Transverse colon (tissue), 4 donors: Measurements from ENCODE around the gene ATP6V1B1. TPM values are rescaled to one million over a fixed set of nuclear protein-coding genes. Genes with fewer than 3 reads are reported as not detected.

Experiments used
- DNase-seq: peaks from one replicate; pipeline ENCODE4 v3.0.0-alpha.2; 2019
- H3K27ac ChIP-seq, 4 donors: fragments of 200-600 bp; sonication (generic); 2 replicates each; pipeline ENCODE4 v1.5.1; 2016 to 2018; ENCODE audit warnings: inconsistent platforms in 4 of 4
- H3K27me3 ChIP-seq: fragments of 200-600 bp; sonication (generic); 2 replicates; pipeline ENCODE4 v1.5.1; 2017; ENCODE audit warnings: inconsistent platforms
- H3K36me3 ChIP-seq, 4 donors: fragments of 200-600 bp; sonication (generic); 2 replicates each; pipeline ENCODE4 v1.5.1; 2017 to 2019; ENCODE audit warnings: inconsistent platforms in 4 of 4
- H3K4me1 ChIP-seq, 4 donors: fragments of 200-600 bp; sonication (generic); 2 replicates each; pipeline ENCODE4 v1.5.1; 2017 to 2020; ENCODE audit warnings: inconsistent platforms in 4 of 4
- H3K4me3 ChIP-seq, 4 donors: fragments of 200-600 bp; sonication (generic); 1 replicate in 1 of 4; 2 replicates in 3 of 4; pipeline versions ENCODE4 v1.5.1 to v1.6.1; 2017 to 2019; ENCODE audit warnings: inconsistent platforms in 4 of 4
- H3K9me3 ChIP-seq, 2 donors: fragments of 200-600 bp; sonication (generic); 2 replicates each; pipeline ENCODE4 v1.5.1; 2017 to 2019; ENCODE audit warnings: inconsistent platforms in 2 of 2
- EP300 ChIP-seq: sonication (generic); formaldehyde crosslinking; IDR thresholded peaks from one replicate; pipeline ENCODE4 v1.6.1; 2017; ENCODE audit warnings: antibody characterized with exemption, low read depth
- POLR2A ChIP-seq: fragments of 450-650 bp; IDR thresholded peaks from one replicate; pipeline ENCODE4 v1.6.1; 2016; ENCODE audit warnings: antibody characterized with exemption, mild to moderate bottlenecking, moderate library complexity
- POLR2AphosphoS5 ChIP-seq, 3 donors: sonication (generic); formaldehyde crosslinking; IDR thresholded peaks; one replicate each; pipeline ENCODE4 v1.6.1; 2016; ENCODE audit warnings: antibody characterized with exemption in 3 of 3
- WGBS, 2 donors: methylation state at CpG; one replicate each; pipeline ENCODE4 v1.1.5; 2018; ENCODE audit warnings: low coverage in 1 of 2; 5-methylcytosine and 5-hydroxymethylcytosine counted together
- in situ Hi-C, 4 donors: fragments of 200-750 bp; cut with MboI; loops; one replicate each; pipeline versions ENCODE4 v1.15.0 to v1.15.1; 2017; ENCODE audit warnings: low sequenced_read_pairs in 3 of 4, low pct_ligation_motif_present in 1 of 4, low pct_unique_long_range_greater_than_20kb in 1 of 4
- intact Hi-C: fragments of 100-400 bp; cut with DNase I; formaldehyde crosslinking; loops from one replicate; pipeline ENCODE4 v1.15.1; 2023; ENCODE audit warnings: low total_unique reads
- total RNA-seq, 4 donors: library from RNA; depleted of rRNA; stranded (reverse); fragments of >200 nt; gene quantifications; one replicate each; pipeline ENCODE4 v1.1.0, GENCODE V29; 2016
- TF ChIP-seq, protein P1 (sequence below), 5 experiments: fragments of 200-600 bp in 3 of 5; fragments of 450-650 bp in 2 of 5; sonication (generic) in 3 of 5; IDR thresholded peaks; 1 replicate in 2 of 5; 2 replicates in 3 of 5; pipeline ENCODE4 v1.5.1; 2016 to 2017; ENCODE audit warnings: antibody characterized with exemption in 5 of 5, inconsistent platforms in 3 of 5, mild to moderate bottlenecking in 2 of 5, moderate library complexity in 1 of 5

Gene ATP6V1B1
- total RNA-seq, 4 donors from 2014 or later, result not detected

DNA sequence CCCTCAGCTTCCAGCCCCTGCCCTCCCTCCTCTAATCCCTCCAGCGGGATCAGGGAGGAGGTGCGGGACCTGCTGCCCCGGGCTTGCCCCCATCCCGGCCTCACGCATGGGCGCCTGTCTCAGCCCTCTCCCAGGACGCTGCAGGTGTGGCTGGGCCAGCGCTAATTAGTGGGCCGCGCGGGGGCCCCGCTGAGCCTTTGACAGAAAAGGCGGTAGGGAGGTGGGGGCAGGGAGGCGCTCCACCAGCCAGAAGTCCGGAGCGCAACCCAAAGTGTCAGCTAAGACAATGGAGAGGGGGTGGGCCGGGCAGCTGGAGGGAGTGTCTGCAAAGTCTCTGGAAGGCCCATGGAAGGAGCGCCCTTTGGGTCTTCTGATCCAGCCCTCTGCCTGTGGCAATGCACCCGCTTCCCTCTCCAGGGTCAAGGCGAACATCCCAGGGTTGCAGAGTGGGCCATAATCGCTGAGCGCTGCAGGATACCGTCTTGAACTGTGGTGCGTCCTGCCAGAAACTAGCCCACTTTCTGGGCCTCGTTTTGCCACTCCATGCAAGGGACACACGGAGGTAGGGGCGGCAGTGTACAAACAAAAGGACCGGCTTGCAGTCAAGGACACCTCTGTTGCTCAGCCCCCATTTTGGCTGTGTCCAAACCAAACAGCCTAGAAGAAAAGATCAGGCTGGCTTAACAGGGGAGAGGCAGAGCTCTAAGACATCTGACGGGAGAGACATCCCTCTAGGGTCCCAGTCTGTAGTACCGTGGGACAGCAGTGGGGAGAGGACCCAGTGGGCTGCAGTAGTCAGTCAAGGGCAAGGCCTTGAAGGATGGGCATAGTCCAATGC is 3.5 kb downstream of the ATP6V1B1 start:
- Histone ChIP-seq H3K27me3 (peaks cover 10% of the 10 kb centered on the region), H3K9me3 (no peaks in the 10 kb centered on the region), H3K27ac (no peak overlapping the region), H3K4me3 (no peak overlapping the region), H3K36me3 (no peaks in the 10 kb centered on the region), H3K4me1 (no peaks in the 10 kb centered on the region)
- intact Hi-C loops (no loop called here), in situ Hi-C loops (loop anchor here in 3 of 4 donors (25.0 kb wide), 1 partner anchor 627 kb away; the partner anchor contains the start of gene FAM136A (in 3 of the 3))
- no peak for TF ChIP-seq POLR2AphosphoS5 (IDR thresholded peaks at IDR 0.05)
- TF ChIP-seq, protein P1, sequence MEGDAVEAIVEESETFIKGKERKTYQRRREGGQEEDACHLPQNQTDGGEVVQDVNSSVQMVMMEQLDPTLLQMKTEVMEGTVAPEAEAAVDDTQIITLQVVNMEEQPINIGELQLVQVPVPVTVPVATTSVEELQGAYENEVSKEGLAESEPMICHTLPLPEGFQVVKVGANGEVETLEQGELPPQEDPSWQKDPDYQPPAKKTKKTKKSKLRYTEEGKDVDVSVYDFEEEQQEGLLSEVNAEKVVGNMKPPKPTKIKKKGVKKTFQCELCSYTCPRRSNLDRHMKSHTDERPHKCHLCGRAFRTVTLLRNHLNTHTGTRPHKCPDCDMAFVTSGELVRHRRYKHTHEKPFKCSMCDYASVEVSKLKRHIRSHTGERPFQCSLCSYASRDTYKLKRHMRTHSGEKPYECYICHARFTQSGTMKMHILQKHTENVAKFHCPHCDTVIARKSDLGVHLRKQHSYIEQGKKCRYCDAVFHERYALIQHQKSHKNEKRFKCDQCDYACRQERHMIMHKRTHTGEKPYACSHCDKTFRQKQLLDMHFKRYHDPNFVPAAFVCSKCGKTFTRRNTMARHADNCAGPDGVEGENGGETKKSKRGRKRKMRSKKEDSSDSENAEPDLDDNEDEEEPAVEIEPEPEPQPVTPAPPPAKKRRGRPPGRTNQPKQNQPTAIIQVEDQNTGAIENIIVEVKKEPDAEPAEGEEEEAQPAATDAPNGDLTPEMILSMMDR (IDR thresholded peaks at IDR 0.05), result no peak
- no peak for TF ChIP-seq EP300
- no peak for TF ChIP-seq POLR2A
- no peak for DNase-seq
- WGBS, 2 donors, result 73 to 100% methylated on average over 1 to 30 of the region's 30 CpGs

DNA sequence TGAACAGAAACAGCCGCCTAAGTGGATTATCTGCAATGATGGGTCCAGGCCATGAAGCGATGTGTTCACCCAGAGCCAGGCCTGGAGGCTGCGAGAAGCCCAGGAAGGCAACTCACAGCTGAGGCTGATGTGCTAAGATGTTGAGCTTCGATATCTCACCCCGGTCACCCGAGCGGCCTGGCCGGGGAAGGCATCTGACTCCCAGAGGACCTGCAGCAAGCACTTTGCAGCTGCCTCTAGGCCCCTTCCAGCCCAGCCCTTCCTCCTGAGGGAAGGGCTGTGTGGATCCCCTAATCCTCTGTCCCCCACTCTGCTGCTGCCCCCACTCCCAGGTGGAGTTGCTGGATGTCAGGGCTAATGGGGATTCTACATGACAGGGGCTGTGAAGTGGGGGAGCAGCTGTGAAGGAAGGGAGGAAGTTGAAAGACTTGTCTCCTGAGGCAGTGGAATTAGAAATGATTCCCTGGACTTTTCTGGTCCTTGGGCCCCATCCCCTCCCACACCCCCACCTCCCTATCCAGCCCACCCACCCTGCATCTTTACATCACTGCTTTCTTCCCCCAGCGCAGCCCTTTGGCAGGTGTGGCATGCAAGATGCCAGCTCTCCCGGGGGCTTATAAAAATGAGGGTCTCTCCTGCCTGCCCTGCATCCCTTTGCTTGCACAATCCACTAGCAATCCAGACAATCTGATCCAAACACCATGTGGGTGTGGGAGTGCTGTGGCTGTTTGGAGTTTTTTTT is 4.3 kb downstream of the ATP6V1B1 start:
- in situ Hi-C loops, result loop anchor here (10.0 to 25.0 kb wide), 3 partner anchors 65 to 628 kb away; partner anchors contain the start of gene FAM136A (in 3 of the 4)
- DNase-seq, result no peak

DNA sequence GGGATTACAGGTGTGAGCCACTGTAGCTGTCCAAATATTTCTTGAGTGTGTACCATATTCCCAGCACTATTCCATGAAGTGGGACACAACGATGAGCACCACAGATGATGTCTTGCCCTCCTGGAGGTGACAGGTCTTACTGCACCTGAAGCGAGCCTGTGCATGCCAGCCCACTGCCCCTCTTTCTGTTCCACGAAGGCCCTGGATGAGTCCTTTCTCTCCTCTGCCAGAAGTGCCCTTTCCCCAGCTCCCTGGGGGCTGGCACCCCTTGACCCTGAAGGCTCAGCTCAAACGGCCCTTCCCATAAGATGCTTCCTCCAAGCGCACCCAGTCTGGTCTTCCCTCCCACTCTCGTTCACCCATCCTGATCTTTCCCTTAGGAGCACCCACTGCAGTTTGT is 5.5 kb downstream of the ATP6V1B1 start:
- 78 to 100% methylated on average over 2 to 6 of the region's 6 CpGs for WGBS, 2 donors
- Histone ChIP-seq H3K4me1 (no peaks in the 10 kb centered on the region), H3K9me3 (no peaks in the 10 kb centered on the region), H3K4me3 (no peak overlapping the region), H3K36me3 (no peaks in the 10 kb centered on the region), H3K27ac (no peak overlapping the region), H3K27me3 (peaks cover 10% of the 10 kb centered on the region)
- DNase-seq, result no peak
- intact Hi-C loops (loop anchor here (5.0 kb wide), 1 partner anchor 69 kb away; no protein-coding TSS in a partner anchor), in situ Hi-C loops (loop anchor here (10.0 to 25.0 kb wide), 3 partner anchors 66 to 629 kb away; partner anchors contain the start of gene FAM136A (in 3 of the 4))
- TF ChIP-seq EP300 (no peak), POLR2AphosphoS5 (IDR thresholded peaks at IDR 0.05) (no peak), POLR2A (no peak)
- TF ChIP-seq, protein P1 (IDR thresholded peaks at IDR 0.05), result no peak

More for the DNA sequence above, 4.3 kb downstream of the ATP6V1B1 start:
- Histone ChIP-seq H3K27me3 (peaks cover 10% of the 10 kb centered on the region), H3K4me3 (no peak overlapping the region), H3K4me1 (no peaks in the 10 kb centered on the region), H3K9me3 (no peaks in the 10 kb centered on the region), H3K27ac (no peak overlapping the region), H3K36me3 (no peaks in the 10 kb centered on the region)
- intact Hi-C loops, result loop anchor here (5.0 kb wide), 1 partner anchor 68 kb away; no protein-coding TSS in a partner anchor
- TF ChIP-seq EP300 (no peak), POLR2A (no peak), POLR2AphosphoS5 (IDR thresholded peaks at IDR 0.05) (no peak)
- TF ChIP-seq, protein P1 (IDR thresholded peaks at IDR 0.05), result no peak
- WGBS, 2 donors, result 78% methylated on average over 10 of the region's 10 CpGs; no CpG with 5 or more reads in 1 of the 2 donors

DNA sequence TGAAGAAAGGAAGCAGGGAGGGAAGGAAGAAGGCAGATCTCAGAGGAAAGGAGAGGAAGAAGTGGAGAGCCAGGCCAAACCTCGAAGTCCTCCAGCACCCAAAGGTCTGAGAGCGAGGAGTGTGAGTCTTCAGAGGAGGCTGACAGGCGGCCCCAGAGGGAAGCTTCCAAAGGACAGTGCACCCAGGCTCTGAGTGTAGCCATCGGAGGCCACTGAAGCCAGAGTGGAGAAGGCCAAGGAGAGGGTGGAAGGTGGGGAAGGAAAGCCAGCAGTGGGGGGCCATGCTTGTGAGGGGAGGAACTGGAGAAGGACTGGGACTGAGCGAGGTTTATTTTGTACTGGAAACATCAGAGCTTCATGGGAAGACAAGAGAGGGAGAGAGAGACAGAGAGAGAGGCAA is 6.0 kb downstream of the ATP6V1B1 start:
- no peaks in the 10 kb centered on the region for H3K36me3 ChIP-seq
- WGBS, 2 donors, result 72% methylated on average over 4 to 5 of the region's 5 CpGs
- no peaks in the 10 kb centered on the region for H3K9me3 ChIP-seq
- in situ Hi-C loops (loop anchor here (10.0 to 25.0 kb wide), 3 partner anchors 67 to 629 kb away; partner anchors contain the start of gene FAM136A (in 3 of the 4)), intact Hi-C loops (loop anchor here (5.0 kb wide), 1 partner anchor 69 kb away; no protein-coding TSS in a partner anchor)
- H3K27ac ChIP-seq, result no peak overlapping the region
- no peak for DNase-seq
- H3K4me3 ChIP-seq, result no peak overlapping the region
- no peaks in the 10 kb centered on the region for H3K4me1 ChIP-seq
- peaks cover 14% of the 10 kb centered on the region for H3K27me3 ChIP-seq
- TF ChIP-seq, protein P1 (IDR thresholded peaks at IDR 0.05), result no peak
- TF ChIP-seq POLR2A, result no peak
- no peak for TF ChIP-seq EP300
- TF ChIP-seq POLR2AphosphoS5 (IDR thresholded peaks at IDR 0.05), result no peak
